SK-MEL-5 (cell line): ENCODE data around the gene SNRNP200. TPM values are rescaled to one million over a fixed set of nuclear protein-coding genes. Genes with fewer than 3 reads are reported as not detected.
"Not testable (repeated sequence)": the region's sequence is repeated elsewhere in the genome, so short reads cannot be mapped to it uniquely, and the experiment has no call there.

Source experiments
- DNase-seq: peaks from one replicate; pipeline ENCODE4 v3.0.0-alpha.2; 2016; ENCODE audit warnings: low read depth, low spot score
- in situ Hi-C: cut with HindIII; loops from 2 replicates; pipeline ENCODE4 v1.10.0; 2016; ENCODE audit warnings: low sequenced_read_pairs, high pct_unique_total_duplicates, low pct_unique_long_range_greater_than_20kb
- total RNA-seq: library from RNA; depleted of rRNA; stranded (reverse); fragments of >200 nt; shearing (Covaris generic); gene quantifications from 2 replicates; pipeline ENCODE4 v1.2.3, GENCODE V29; 2014

Gene SNRNP200
- total RNA-seq, 1 experiment from 2014 or later, result 28.0 TPM

DNA sequence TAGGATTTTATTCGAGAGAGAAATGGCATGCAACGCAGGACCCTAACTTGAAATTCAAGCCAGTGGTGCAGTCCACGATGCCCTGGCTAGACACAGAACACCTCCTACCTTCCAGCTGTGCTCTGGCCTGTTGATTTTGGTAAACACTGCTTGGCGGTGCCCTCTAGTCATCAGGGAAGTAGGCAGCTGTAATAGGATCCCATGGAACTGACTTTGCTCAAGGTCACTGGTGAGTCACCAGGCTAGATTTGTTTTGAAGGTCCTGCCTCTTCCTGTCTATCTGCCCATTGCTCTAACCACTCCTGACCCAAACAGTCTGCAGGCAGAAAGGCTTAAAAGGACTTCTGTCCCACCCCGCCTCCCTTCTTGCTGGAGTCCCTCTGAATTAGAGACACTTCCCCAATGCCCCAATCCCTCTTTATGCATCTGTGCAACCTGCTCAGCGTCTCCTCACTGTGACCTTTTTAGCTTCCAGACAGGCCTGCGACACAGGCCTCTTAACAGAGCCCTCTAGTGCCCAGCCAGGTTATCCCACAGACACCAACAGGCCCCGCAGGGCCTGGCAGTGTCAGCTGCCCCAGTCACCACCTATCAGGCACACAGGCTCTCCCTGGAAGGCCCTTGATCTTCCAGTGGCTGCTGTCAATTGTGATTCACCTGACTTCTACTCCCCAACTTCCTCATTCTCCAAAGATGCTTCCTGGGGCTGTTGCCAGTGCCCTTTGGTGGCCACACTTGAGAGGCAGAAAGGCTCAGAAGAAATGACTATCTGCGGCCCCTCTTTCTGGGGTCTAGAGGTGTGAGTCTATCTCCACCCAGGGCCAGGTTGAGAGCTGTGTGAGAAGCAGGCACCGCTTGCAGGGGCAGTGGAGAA, 44.7 kb downstream of the SNRNP200 start:
- DNase-seq, result peak; percentile 81
- in situ Hi-C loops, result no loop called here

- no peak for DNase-seq
- in situ Hi-C loops, result no loop called here
Observed at GRCh38 chr2:96259497-96259921, 45.8 kb downstream of the SNRNP200 start.

DNA sequence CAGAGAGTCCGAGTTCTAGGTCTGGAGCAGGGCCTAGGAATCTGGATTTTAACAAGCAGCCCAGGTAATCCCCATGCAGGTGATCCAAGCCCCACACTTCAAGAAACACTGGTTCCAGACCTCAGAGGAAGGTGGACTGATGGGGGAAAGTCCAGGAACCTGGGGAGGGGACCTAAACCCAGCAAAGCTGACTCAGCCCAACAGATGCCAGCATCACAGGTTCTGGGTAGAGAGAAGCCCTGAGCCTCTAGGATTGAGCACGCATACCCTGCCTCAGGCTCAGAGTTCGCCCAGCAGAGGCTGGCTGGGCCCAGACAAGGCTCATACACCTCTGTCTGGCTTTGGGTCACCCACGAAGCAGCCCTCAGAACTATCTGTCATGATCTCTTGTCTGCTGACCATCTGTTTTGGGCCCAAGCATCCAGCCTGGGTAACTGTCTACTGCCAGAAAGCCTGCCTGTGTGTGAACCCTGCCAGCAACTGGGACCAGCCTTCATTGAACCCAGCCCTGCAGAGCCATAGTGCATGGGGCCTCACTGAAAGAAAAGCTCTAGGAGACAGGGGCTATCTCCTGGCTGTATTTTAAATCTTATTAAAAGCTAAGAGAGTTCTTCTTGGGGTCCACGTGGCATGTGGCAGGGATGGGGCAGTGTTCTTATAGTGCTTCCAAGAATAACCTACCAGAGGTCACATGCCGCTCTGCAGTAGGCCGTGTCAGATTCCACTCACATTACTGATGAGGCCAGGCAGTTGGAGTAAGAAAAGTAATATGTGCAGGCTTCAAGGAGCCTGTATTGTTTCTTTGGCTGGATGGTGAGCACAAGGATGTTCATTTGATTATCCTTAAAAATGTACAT, 47.0 kb downstream of the SNRNP200 start:
- DNase-seq, result no peak
- in situ Hi-C loops, result no loop called here

DNA sequence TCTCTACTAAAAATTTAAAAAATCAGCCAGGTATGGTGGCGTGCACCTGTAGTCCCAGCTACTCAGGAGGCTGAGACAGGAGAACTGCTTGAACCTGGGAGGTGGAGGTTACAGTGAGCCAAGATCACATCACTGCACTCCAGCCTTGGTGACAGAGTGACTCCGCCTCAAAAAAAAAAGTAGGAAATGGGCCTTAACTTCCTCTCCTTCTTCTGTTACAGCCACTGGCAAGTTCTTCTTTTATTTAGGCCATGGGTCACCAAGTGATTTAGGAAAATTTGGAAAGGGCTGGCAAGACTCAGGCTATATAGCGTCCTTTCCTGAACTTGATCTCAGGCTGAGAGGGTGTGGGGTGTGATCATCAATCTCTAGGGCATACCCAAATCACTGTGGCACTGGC, 47.6 kb downstream of the SNRNP200 start:
- DNase-seq, in situ Hi-C loops: not testable (repeated sequence)

DNA sequence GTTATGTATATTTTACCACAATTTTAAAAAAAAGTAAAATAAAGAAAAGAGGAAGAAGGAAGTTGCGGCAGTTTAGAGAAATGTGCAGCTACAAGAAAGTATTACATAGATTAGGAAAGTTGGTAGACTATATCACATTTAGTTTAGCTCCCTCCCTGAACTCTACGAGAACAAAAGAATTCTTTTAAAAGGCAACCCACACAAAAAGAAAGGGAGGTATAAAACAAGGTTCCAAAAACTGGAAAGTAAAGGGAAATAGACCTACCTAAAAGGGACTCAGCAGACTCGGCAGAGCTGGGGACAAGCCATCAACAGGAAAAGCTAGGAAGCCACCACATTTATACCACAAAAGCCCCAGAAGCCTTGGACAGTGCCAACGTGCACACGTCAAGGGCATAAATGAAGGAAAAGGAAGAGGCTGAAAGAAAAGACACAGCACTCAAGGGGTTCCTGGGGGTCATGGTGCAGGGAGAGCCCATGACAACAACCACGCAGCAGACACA, 48.7 kb downstream of the SNRNP200 start:
- in situ Hi-C loops, result no loop called here
- DNase-seq, result no peak

GRCh38 chr2:96254571-96254970, 50.8 kb downstream of the SNRNP200 start:
- in situ Hi-C loops, result no loop called here
- no peak for DNase-seq

GRCh38 chr2:96253006-96253405, 52.3 kb downstream of the SNRNP200 start:
- DNase-seq, result no peak
- in situ Hi-C loops, result no loop called here

DNA sequence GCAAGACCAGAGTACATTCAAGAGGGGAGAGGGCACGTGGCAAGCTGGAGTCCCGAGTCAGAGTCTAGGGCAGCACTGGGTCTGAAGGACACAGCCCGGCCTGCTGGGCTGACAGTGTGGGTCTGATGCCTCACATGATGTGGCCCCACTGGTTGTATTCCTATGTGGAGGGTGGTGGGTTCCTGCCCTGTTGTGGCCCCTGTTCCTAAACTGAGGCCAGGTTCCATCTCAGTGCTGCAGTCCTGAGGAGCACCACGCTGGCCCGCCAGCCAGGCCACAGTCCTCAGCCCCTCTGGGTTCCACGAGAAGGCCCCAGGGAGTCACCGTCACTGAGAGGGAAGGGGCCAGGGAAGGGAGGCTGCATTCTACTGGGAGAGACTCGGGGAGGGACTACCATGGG, 52.8 kb downstream of the SNRNP200 start:
- DNase-seq, result no peak
- in situ Hi-C loops, result no loop called here

- in situ Hi-C loops, result no loop called here
- DNase-seq, result peak; percentile 59
Observed at GRCh38 chr2:96251721-96252292, 53.5 kb downstream of the SNRNP200 start.

DNA sequence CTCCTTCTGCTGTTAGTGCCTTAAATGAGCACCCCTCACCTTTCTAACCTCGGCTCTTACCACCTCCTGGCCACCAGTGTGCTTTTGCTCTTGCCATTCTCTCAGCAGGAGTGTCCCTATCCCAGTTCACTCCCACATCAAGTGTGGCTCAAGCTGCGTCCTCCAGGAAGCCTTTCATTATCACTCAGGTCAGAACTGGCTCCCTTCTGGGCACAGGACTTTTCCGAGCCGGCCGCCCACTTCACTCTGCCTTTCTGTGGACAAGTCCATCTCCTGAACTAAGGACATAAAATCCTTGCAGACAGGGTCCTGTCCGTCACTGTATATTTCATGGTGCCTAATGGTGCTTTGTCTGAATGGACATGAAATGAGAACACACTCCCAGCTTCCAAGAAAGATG, 55.2 kb downstream of the SNRNP200 start:
- no peak for DNase-seq
- in situ Hi-C loops, result no loop called here

DNA sequence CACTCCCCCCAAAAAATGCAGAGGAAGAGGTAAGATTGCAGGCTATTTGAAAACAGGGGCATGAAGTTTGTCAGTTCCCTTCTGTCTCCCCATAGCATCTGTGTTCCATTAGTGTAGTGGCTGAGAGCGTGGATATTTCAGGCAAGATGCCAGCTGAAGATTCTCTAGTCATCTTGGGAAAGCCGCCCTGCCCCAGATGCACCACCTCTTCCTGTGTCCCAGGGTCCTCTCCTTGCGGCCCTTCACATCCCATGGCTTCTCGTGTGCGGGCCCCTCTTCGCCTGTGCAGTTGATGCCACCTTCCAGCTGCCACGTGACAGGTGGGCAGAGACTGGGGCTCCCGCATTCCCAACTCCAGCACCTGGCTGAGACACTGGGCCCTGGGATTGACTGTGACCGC, 55.7 kb downstream of the SNRNP200 start:
- in situ Hi-C loops, result no loop called here
- no peak for DNase-seq

DNA sequence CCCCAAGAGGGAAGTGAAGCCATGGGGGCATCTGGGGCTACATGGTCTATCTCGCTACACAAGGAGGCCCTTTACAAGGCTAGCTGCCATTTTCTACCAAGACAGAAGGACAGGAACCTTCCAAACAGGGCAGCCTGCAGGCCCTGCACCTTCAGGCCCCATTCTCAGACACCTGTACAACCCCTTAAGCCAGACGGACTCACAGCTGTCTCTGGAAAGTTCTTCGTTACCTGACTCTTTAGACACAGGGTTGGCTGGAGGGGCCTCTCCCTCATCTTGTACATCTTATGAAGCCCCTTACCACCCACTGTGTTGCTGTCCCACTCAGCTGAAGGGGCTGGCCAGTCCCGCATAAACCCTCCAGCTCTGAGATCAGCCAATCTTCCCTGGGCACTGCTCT, 56.7 kb downstream of the SNRNP200 start:
- no peak for DNase-seq
- in situ Hi-C loops, result no loop called here

DNA sequence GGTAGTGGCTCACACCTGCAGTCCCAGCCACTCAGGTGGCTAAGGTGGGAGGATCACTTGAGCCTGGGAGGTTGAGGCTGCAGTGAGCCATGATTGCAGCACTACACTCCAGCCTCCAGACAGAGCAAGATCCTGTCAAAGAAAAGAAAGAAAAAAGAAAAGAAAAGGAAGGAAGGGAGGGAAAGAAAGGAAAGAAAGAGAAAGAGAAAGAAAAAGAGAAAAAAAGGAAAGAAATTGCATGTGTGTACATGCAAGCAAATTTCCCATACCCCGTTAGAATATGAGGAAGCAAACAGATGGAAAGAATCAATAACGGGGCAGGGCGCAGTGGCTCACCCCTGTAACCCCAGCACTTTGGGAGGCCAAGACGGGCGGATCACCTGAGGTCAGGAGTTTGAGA, 57.5 kb downstream of the SNRNP200 start:
- in situ Hi-C loops, result no loop called here
- DNase-seq, result no peak

DNA sequence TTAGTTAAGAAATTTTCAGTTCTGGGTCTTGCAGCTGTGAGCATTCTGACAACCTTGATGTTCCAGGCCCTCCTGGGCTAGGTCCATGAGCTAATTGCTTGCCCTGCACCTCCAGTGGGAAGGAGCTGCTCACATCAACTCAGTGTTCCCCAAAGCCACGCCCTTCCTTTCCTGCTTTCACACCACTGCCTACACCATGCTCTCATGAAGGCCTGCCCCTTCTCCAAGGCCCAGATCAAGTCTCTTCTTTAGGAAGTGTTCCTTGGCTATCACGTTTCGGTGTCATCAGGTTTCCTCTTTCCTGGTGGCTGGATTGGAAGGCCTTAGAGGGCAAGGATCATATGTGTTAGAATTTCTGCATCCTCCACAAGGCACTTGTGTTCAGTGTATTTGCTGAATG, 58.3 kb downstream of the SNRNP200 start:
- no peak for DNase-seq
- in situ Hi-C loops, result no loop called here

DNA sequence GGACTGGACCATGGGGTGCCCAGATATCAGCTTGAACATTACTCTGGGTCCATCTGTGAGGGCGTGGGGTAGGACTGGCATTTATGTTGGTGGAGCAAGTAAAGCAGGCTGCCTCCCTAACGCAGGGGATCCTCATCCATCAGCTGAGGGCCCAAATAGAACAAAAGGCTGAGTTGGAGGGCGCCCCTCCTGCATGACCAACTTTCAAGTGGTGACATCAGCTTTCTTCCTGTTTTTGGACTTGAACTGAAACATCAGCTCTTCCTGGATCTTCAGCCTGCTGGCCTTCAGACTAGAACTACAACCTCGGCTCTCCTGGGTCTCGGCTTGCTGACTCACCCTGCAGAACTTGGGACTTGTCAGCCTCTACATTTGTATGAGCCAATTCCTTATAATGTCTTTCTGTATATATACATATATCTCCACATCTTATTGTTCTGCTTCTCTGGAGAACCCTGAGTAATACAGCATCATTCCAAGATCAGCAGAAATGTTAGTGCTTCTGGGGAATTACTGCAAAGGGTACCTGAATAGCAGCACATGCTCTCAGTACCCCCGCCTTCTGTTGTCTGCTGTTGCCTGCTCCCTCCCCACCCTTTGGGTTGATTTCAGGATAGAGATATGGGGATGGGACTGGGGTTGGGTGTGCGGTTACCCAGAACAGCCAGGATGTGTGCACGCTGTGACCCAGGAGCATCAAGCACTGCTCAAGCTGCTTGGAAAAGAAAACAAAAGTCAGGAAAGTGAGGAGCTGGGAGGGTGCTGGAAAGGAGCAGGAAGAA, 59.5 kb downstream of the SNRNP200 start:
- DNase-seq, result no peak
- in situ Hi-C loops, result no loop called here

GRCh38 chr2:96243843-96244242, 61.5 kb downstream of the SNRNP200 start:
- in situ Hi-C loops, result no loop called here
- DNase-seq, result no peak

GRCh38 chr2:96241900-96242611, 63.3 kb downstream of the SNRNP200 start:
- peak; percentile 94 for DNase-seq
- in situ Hi-C loops, result no loop called here
